H1 (cell line): ENCODE measurements around the gene MAPKAP1. TPM values are rescaled to one million over a fixed set of nuclear protein-coding genes. Genes with fewer than 3 reads are reported as not detected.

ENCODE experiments used
- CEBPB ChIP-seq: IDR thresholded peaks from 2 replicates; pipeline ENCODE4 v1.6.1; 2012; ENCODE audit warnings: low read depth, low read length
- CTCF ChIP-seq, 3 experiments: IDR thresholded peaks; 1 replicate in 2 of 3; 2 replicates in 1 of 3; pipeline versions ENCODE4 v1.5.1 to v1.6.1; 2011; ENCODE audit warnings: low read length in 3 of 3, mild to moderate bottlenecking in 3 of 3, inconsistent platforms in 2 of 3, low read depth in 1 of 3, moderate library complexity in 1 of 3; ENCODE audit not compliant: insufficient read depth in 1 of 3; ENCODE audit errors: control extremely low read depth in 1 of 3
- EZH2 ChIP-seq: fragments of 200-600 bp; sonication (generic); IDR thresholded peaks from 2 replicates; pipeline ENCODE4 v1.7.1; 2012; ENCODE audit warnings: low read depth, mild to moderate bottlenecking, moderate library complexity, low read length, inconsistent platforms; ENCODE audit not compliant: severe bottlenecking
- KDM1A ChIP-seq: fragments of 200-600, 300-600 bp; sonication (generic); IDR thresholded peaks from 2 replicates; pipeline ENCODE4 v1.7.1; 2016; ENCODE audit warnings: mild to moderate bottlenecking, low read length, borderline replicate concordance
- KDM4A ChIP-seq: IDR thresholded peaks from one replicate; pipeline ENCODE4 v1.7.1; 2012; ENCODE audit warnings: low read depth, mild to moderate bottlenecking, moderate library complexity, low read length, inconsistent platforms; ENCODE audit not compliant: severe bottlenecking
- POLR2AphosphoS5 ChIP-seq: IDR thresholded peaks from 2 replicates; pipeline ENCODE4 v1.6.1; 2011; ENCODE audit warnings: low read depth, low read length
- SIN3A ChIP-seq, 2 experiments: IDR thresholded peaks in 1 of 2; conservative IDR thresholded peaks in 1 of 2; 2 replicates each; pipeline ENCODE4 v1.6.1; 2011 to 2012; ENCODE audit warnings: low read length in 2 of 2, improper control_type of control experiment in 1 of 2, low read depth in 1 of 2, mild to moderate bottlenecking in 1 of 2
- SIRT6 ChIP-seq: IDR thresholded peaks from one replicate; pipeline ENCODE4 v1.7.1; 2012; ENCODE audit warnings: low read length, inconsistent platforms
- SRF ChIP-seq: IDR thresholded peaks from 2 replicates; pipeline ENCODE4 v1.6.1; 2011; ENCODE audit warnings: mild to moderate bottlenecking, low read depth, low read length, moderate library complexity
- polyA plus RNA-seq, 7 experiments: library from polyadenylated mRNA; depleted of rRNA in 3 of 7; stranded (reverse) in 5 of 7; unstranded in 2 of 7; fragments of >200 nt in 5 of 7; fragments of 200-250 nt in 2 of 7; gene quantifications; 1 replicate in 5 of 7; 2 replicates in 1 of 7; 4 replicates in 1 of 7; pipeline versions ENCODE4 v1.2.1 to v1.2.3, GENCODE V29; 2011 to 2013; ENCODE audit warnings: missing spikeins in 2 of 7, mixed read lengths in 2 of 7
- total RNA-seq: library from RNA; stranded (reverse); fragmentation: NEBNext Ultra II Directional; extraction: Animal tissue kit (Norgen Biotek cat#: 25700); gene quantifications from 2 replicates; pipeline ENCODE4 v1.2.1, GENCODE V29; 2021

The MAPKAP1 gene
- total and polyA plus RNA-seq, 2 of the 8 experiments (the other 6 are each of a cell fraction or from before 2014, with no cell fraction given): 79.2 to 140 TPM

- no peak for TF ChIP-seq CTCF (IDR thresholded peaks at IDR 0.05; ENCODE audit: control extremely low read depth in 1 of 3, insufficient read depth in 1 of 3, low read depth in 1 of 3, low read length in 3 of 3)
- no peak for TF ChIP-seq CEBPB
- TF ChIP-seq POLR2AphosphoS5: no peak
- TF ChIP-seq EZH2: no peak
- TF ChIP-seq KDM4A: no peak
- TF ChIP-seq SRF: no peak
- TF ChIP-seq SIRT6: no peak
- no peak for TF ChIP-seq SIN3A (conservative IDR thresholded peaks at IDR 0.05 in 1 of 2, IDR thresholded peaks at IDR 0.05 in 1 of 2; ENCODE audit: low read depth in 1 of 2, low read length in 2 of 2)
- TF ChIP-seq KDM1A: no peak
Observed at GRCh38 chr9:125634040-125634717, 72.8 kb downstream of the MAPKAP1 start (continued).
